Measurements from ENCODE around the gene RNF213. TPM values are rescaled to one million over a fixed set of nuclear protein-coding genes. Genes with fewer than 3 reads are reported as not detected.
"Not testable (repeated sequence)": the region's sequence is repeated elsewhere in the genome, so short reads cannot be mapped to it uniquely, and the experiment has no call there.

Gene RNF213
- total RNA-seq, 1 experiment from 2014 or later: 15.0 TPM

- no peak overlapping the region for H3K4me3 ChIP-seq (ENCODE audit: low read length)
- no peaks in the 10 kb centered on the region for H3K27me3 ChIP-seq (ENCODE audit: low read length)
- H3K4me1 ChIP-seq (ENCODE audit: low read length): no peaks in the 10 kb centered on the region
- no peaks in the 10 kb centered on the region for H4K20me1 ChIP-seq (ENCODE audit: insufficient read depth, low read depth, low read length)
- DNase-seq: no peak
- H3K36me3 ChIP-seq (ENCODE audit: insufficient read depth, low read length): no peaks in the 10 kb centered on the region
- no peak overlapping the region for H2AFZ ChIP-seq (ENCODE audit: low read length)
- H3K9me2 ChIP-seq (replicated peaks; ENCODE audit: insufficient read depth, low read length): no peaks in the 10 kb centered on the region
- H3K9me3 ChIP-seq (ENCODE audit: low read length): no peaks in the 10 kb centered on the region
- no peak overlapping the region for H3K9ac ChIP-seq (ENCODE audit: low read length)
- no peak overlapping the region for H3K4me2 ChIP-seq (ENCODE audit: low read depth, low read length, poor library complexity, severe bottlenecking)
- H3K79me2 ChIP-seq (ENCODE audit: low read length): no peaks in the 10 kb centered on the region
- H3K27ac ChIP-seq (ENCODE audit: low read length): no peak overlapping the region
These were observed 35.6 kb downstream of the RNF213 start for GRCh38 chr17:80296221-80296620.

DNA sequence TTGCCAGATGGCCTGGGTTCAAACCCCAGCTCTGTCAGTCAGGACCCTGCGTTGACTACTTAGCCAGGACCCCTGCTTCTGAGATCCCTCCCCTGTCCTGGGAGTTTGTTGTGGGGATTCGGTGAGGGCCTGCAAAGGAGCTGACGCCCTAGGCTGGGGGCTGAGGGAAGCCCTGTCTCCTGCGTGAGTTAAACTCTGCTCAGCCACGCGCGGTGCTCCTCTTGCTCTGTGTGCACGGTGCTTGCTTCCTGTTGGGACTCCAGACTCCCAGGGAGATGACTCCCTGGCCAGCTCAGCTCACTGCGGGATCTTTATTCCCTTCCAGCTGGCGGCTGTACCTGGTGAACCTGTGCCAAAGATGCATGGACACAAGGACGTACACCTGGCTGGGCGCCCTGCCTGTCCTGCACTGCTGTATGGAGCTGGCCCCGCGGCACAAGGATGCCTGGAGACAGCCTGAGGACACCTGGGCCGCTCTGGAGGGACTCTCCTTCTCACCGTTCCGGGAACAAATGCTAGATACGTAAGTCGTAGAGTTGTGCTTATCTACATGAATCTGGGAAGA is 37.4 kb downstream of the RNF213 start:
- DNase-seq: no peak
- H3K79me2 ChIP-seq (ENCODE audit: low read length): no peaks in the 10 kb centered on the region
- no peak overlapping the region for H3K27ac ChIP-seq (ENCODE audit: low read length)
- no peak overlapping the region for H3K4me2 ChIP-seq (ENCODE audit: low read depth, low read length, poor library complexity, severe bottlenecking)
- H3K9me3 ChIP-seq (ENCODE audit: low read length): no peaks in the 10 kb centered on the region
- no peaks in the 10 kb centered on the region for H3K27me3 ChIP-seq (ENCODE audit: low read length)
- H3K4me1 ChIP-seq (ENCODE audit: low read length): no peaks in the 10 kb centered on the region
- H3K9ac ChIP-seq (ENCODE audit: low read length): no peak overlapping the region
- H3K36me3 ChIP-seq (ENCODE audit: insufficient read depth, low read length): no peaks in the 10 kb centered on the region
- no peak overlapping the region for H3K4me3 ChIP-seq (ENCODE audit: low read length)
- H2AFZ ChIP-seq (ENCODE audit: low read length): no peak overlapping the region
- no peaks in the 10 kb centered on the region for H3K9me2 ChIP-seq (replicated peaks; ENCODE audit: insufficient read depth, low read length)
- H4K20me1 ChIP-seq (ENCODE audit: insufficient read depth, low read depth, low read length): no peaks in the 10 kb centered on the region

DNA sequence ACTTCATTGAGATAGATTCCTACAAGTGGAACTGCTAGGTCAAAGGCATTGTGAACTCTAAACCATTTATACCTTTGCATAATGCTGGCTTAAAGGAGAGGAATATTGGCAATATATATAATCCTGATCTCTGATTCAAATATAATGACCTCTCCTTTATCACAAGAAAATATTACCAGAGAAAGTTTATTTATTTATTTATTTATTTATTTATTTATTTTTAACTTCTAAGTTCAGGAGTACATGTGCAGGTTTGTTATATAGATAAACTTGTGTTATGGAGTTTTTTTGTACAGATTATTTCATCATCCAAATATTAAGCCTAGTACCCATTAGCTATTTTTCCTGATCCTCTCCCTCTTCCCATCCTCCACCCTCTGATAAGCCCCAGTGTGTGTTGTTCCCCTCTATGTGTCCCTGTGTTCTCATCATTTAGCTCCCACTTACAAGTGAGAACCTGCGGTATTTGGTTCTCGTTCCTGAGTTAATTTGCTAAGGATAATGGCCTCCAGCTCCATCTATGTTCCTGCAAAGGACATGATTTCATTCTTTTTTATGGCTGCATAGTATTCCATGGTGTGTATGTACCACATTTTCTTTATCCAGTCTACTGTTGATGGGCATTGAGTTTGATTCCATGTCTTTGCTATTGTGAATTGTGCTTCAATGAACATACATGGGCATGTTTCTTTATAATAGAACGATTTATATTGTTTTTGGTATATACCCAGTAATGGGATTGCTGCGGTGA is 38.9 kb downstream of the RNF213 start:
- not testable (repeated sequence) for H3K9ac ChIP-seq (ENCODE audit: low read length); DNase-seq; H2AFZ ChIP-seq (ENCODE audit: low read length); H3K9me2 ChIP-seq (replicated peaks; ENCODE audit: insufficient read depth, low read length); H3K79me2 ChIP-seq (ENCODE audit: low read length); H3K4me2 ChIP-seq (ENCODE audit: low read depth, low read length, poor library complexity, severe bottlenecking); H3K36me3 ChIP-seq (ENCODE audit: insufficient read depth, low read length); H3K4me1 ChIP-seq (ENCODE audit: low read length); H3K27ac ChIP-seq (ENCODE audit: low read length); H3K9me3 ChIP-seq (ENCODE audit: low read length); H3K27me3 ChIP-seq (ENCODE audit: low read length); H4K20me1 ChIP-seq (ENCODE audit: insufficient read depth, low read depth, low read length); H3K4me3 ChIP-seq (ENCODE audit: low read length)

GRCh38 chr17:80300756-80301155 is 40.1 kb downstream of the RNF213 start:
- not testable (repeated sequence) for H3K9ac ChIP-seq (ENCODE audit: low read length); H3K79me2 ChIP-seq (ENCODE audit: low read length); DNase-seq; H3K27ac ChIP-seq (ENCODE audit: low read length); H4K20me1 ChIP-seq (ENCODE audit: insufficient read depth, low read depth, low read length); H3K4me1 ChIP-seq (ENCODE audit: low read length); H3K9me2 ChIP-seq (replicated peaks; ENCODE audit: insufficient read depth, low read length); H3K9me3 ChIP-seq (ENCODE audit: low read length); H3K4me3 ChIP-seq (ENCODE audit: low read length); H3K36me3 ChIP-seq (ENCODE audit: insufficient read depth, low read length); H2AFZ ChIP-seq (ENCODE audit: low read length); H3K4me2 ChIP-seq (ENCODE audit: low read depth, low read length, poor library complexity, severe bottlenecking); H3K27me3 ChIP-seq (ENCODE audit: low read length)

DNA sequence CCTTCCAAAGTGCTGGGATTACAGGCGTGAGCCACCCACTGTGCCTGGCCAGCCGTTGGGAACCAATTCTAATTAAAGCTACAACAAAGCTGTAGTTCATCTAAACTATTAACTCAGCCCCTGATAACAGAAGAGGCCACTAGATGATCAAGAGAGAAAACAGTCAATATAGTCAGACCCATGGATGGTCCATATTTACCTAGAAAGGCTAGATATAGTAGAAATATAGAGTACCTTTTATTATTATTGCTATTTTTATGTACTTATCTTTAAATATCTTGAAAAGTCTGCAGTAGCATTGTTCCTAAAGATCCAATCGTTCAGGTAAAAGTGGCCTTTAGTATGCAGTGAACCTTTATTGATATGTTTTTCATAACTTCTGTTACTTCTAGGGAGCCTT is 43.2 kb downstream of the RNF213 start:
- no peaks in the 10 kb centered on the region for H3K9me3 ChIP-seq (ENCODE audit: low read length)
- H3K79me2 ChIP-seq (ENCODE audit: low read length): no peaks in the 10 kb centered on the region
- H2AFZ ChIP-seq (ENCODE audit: low read length): no peak overlapping the region
- no peak overlapping the region for H3K27ac ChIP-seq (ENCODE audit: low read length)
- no peaks in the 10 kb centered on the region for H4K20me1 ChIP-seq (ENCODE audit: insufficient read depth, low read depth, low read length)
- H3K27me3 ChIP-seq (ENCODE audit: low read length): no peaks in the 10 kb centered on the region
- no peak overlapping the region for H3K4me2 ChIP-seq (ENCODE audit: low read depth, low read length, poor library complexity, severe bottlenecking)
- H3K4me1 ChIP-seq (ENCODE audit: low read length): no peaks in the 10 kb centered on the region
- H3K9ac ChIP-seq (ENCODE audit: low read length): no peak overlapping the region
- H3K4me3 ChIP-seq (ENCODE audit: low read length): no peak overlapping the region
- no peaks in the 10 kb centered on the region for H3K36me3 ChIP-seq (ENCODE audit: insufficient read depth, low read length)
- no peak for DNase-seq
- H3K9me2 ChIP-seq (replicated peaks; ENCODE audit: insufficient read depth, low read length): no peaks in the 10 kb centered on the region

DNA sequence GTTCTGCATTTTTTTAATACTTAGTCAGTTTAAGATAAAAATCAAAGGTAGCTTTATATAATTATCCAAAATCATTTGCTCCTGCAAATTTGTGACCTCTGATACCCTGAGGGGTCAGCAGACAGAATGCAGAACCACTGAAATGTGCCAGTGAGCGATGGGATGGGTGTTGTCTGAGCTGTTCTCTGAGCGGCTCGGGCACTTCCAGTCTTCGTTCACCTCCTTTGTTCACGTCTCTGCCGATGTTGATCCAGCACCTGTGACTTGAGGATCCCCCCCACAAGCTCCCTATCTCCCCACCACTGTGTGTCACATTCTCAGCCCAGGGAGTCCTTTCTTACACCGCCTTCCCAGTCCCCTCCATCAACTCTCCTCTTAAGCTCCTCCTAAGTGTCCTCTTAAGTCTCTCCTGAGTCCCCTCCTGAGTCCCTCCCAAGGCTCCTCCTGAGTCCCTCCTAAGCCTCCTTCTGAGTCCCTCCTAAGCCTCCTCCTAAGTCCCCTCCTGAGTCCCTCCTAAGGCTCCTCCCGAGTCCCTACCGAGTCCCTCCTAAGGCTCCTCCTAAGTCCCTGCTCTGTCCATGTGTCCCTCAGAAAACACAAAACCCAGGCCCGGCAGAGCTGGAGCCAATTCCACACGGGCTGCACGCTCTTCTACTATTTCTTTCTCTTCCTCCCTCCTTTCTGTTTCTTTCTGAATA is 47.5 kb downstream of the RNF213 start:
- no peaks in the 10 kb centered on the region for H3K36me3 ChIP-seq (ENCODE audit: insufficient read depth, low read length)
- H4K20me1 ChIP-seq (ENCODE audit: insufficient read depth, low read depth, low read length): no peaks in the 10 kb centered on the region
- no peak overlapping the region for H3K27ac ChIP-seq (ENCODE audit: low read length)
- H3K9ac ChIP-seq (ENCODE audit: low read length): no peak overlapping the region
- H3K4me2 ChIP-seq (ENCODE audit: low read depth, low read length, poor library complexity, severe bottlenecking): no peak overlapping the region
- H3K9me3 ChIP-seq (ENCODE audit: low read length): no peaks in the 10 kb centered on the region
- no peaks in the 10 kb centered on the region for H3K4me1 ChIP-seq (ENCODE audit: low read length)
- H3K27me3 ChIP-seq (ENCODE audit: low read length): no peaks in the 10 kb centered on the region
- no peaks in the 10 kb centered on the region for H3K79me2 ChIP-seq (ENCODE audit: low read length)
- no peak overlapping the region for H3K4me3 ChIP-seq (ENCODE audit: low read length)
- no peak overlapping the region for H2AFZ ChIP-seq (ENCODE audit: low read length)
- no peak for DNase-seq
- no peaks in the 10 kb centered on the region for H3K9me2 ChIP-seq (replicated peaks; ENCODE audit: insufficient read depth, low read length)

DNA sequence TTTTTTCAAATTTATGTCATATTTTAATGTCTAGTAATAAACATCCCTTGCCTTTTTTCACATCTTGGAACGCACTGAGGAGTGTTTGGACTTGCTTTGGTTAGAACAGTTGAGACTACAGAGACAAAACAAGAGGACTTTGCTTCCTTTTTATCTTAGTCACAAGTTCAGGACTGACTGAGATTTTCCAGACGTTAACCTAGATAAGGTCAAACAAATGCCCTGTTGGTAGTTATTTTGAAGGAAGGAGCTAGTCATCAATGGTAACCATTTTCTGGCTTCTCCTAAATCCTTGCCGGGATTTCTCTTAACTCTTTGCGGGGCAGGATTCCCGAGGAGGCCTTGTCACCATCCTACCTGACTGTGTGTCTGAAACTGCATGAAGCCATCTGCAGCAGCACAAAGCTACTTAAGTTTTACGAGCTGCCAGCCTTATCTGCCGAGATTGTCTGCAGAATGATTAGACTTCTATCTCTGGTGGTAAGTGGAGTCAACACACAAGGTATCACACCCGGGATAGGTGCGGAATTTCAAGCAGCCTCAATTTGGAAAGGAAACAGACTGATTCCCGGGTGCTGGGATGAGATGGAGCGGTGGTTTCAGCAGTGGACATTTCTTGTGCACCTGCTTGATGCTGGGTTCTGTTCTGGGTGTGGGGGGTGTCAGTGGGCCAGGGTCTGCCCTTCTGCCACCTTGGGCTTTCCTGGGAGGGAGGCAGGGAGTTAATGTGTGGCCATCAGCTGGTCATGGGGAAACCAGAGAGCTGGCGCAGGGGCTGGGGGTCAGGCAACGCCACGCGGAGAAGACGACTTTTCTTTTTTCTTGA is 48.3 kb downstream of the RNF213 start:
- Histone ChIP-seq H3K27ac (ENCODE audit: low read length) (no peak overlapping the region), H3K27me3 (ENCODE audit: low read length) (no peaks in the 10 kb centered on the region)

More for the DNA sequence above, 48.3 kb downstream of the RNF213 start:
- Histone ChIP-seq H3K4me2 (ENCODE audit: low read depth, low read length, poor library complexity, severe bottlenecking) (no peak overlapping the region), H4K20me1 (ENCODE audit: insufficient read depth, low read depth, low read length) (no peaks in the 10 kb centered on the region), H3K9me2 (replicated peaks; ENCODE audit: insufficient read depth, low read length) (no peaks in the 10 kb centered on the region), H3K36me3 (ENCODE audit: insufficient read depth, low read length) (no peaks in the 10 kb centered on the region), H3K4me1 (ENCODE audit: low read length) (no peaks in the 10 kb centered on the region), H3K9ac (ENCODE audit: low read length) (no peak overlapping the region), H3K4me3 (ENCODE audit: low read length) (no peak overlapping the region), H3K79me2 (ENCODE audit: low read length) (no peaks in the 10 kb centered on the region), H3K9me3 (ENCODE audit: low read length) (no peaks in the 10 kb centered on the region), H2AFZ (ENCODE audit: low read length) (no peak overlapping the region)
- DNase-seq: no peak
